ENCODE measurements around the gene MAP4.
"Not testable (repeated sequence)": the region's sequence is repeated elsewhere in the genome, so short reads cannot be mapped to it uniquely, and the experiment has no call there.

Gene MAP4

DNA sequence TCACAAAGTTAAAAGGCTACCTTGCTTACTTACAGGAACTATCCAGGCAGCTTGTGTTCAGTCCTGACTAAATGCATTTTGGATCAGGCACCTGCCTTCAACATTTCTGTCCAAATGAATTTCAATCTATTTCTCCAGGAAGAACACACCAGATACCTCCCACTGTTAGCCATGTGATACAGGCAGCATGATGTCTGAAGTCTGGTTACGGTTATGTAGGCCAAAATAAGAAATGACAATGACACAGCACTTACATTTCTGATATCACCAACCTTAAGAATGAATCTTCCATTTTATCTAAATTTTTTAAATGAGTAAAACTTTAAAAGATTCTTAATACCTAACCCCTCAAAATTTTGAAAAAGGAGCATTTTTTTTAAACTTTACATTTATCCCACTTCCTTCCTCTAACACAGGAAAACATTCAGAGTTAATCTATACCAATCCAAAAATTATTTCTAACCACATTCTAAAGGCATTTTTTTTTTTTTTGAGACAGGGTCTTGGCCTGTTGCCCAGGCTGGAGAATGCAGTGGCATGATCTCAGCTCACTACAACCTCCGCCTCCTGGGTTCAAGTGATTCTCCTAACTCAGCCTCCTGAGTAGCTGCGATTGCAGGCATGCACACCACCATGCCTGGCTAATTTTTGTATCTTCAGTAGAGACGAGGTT is at the start of gene MAP4:
Gene MAP4 (minus strand): TSS at position 116 of the 673 bp plus-strand sequence. CDS start 17,556 bp downstream, outside the sequence.
- DNase-seq (ENCODE audit: low read depth): no peak

- no peak for DNase-seq (ENCODE audit: low read depth)
These were observed 48.8 kb upstream of the MAP4 start for GRCh38 chr3:48065035-48065434.

DNA sequence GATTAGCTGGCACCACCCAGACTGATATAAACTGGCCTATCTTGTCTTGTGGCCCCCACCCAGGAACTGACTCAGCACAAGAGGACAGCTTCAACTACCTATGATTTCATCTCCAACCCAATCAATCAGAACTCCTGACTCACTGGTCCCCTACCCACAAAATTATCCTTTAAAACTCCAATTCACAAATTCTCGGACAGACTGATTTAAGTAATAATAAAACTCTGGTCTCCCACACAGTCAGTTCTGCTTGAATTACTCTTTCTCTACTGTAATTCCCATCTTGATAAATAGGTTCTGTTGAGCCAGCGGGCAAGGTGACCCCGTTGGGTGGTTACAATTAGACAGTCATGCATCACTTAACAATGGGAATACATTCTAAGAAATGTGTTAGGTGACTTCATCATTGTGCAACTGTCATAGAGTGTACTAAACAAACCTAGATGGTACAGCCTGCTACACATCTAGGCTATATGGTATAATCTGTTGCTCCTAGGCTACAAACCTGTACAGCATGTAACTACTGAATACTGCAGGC is 48.1 kb upstream of the MAP4 start:
- no peak for DNase-seq (ENCODE audit: low read depth)

DNA sequence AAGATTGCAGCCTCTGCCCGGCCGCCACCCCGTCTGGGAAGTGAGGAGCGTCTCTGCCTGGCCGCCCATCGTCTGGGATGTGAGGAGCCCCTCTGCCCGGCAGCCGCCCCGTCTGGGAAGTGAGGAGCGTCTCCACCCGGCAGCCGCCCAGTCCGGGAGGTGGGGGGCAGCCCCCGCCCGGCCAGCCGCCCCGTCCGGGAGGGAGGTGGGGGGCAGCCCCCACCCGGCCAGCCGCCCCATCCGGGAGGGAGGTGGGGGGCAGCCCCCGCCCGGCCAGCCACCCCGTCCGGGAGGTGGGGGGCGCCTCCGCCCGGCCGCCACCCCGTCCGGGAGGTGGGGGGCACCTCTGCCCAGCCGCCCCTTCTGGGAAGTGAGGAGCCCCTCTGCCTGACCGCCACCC is 45.4 kb upstream of the MAP4 start:
- not testable (repeated sequence) for DNase-seq (ENCODE audit: low read depth)

DNA sequence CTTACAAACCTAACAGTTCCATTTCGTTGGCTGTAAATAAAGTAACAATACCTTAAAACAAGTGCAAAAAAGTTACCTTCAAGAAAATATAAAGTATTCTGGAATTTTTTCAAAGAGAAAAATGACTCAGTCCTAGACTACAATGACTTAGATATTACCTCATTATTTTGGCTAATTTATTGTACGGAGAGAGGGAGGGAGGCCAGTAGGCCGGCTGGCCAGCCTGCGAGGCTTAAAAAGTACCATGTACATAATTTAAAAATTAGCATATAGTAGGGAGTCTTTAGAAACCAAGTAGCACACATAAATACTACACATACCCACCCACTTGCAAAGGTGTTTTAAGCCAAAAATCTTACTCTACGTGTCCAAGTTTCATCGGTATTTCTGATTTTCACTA is 41.9 kb upstream of the MAP4 start:
- DNase-seq (ENCODE audit: low read depth): no peak

DNA sequence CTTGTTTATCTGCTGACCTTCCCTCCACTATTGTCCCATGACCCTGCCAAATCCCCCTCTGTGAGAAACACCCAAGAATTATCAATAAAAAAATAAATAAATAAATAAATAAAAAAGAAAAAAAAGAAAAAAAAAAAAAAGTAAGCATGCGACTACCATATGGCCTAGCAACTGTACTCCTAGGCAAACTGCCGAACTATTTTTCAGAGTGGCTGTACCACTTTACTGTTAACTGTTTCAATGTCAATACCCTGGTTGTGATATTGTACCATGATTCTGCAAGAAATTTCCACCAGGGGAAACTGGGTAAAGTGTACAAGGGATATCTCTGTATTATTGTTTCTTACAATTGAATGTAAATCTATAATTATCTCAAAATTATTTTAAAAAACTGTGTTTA is 41.3 kb upstream of the MAP4 start:
- no peak for DNase-seq (ENCODE audit: low read depth)

DNA sequence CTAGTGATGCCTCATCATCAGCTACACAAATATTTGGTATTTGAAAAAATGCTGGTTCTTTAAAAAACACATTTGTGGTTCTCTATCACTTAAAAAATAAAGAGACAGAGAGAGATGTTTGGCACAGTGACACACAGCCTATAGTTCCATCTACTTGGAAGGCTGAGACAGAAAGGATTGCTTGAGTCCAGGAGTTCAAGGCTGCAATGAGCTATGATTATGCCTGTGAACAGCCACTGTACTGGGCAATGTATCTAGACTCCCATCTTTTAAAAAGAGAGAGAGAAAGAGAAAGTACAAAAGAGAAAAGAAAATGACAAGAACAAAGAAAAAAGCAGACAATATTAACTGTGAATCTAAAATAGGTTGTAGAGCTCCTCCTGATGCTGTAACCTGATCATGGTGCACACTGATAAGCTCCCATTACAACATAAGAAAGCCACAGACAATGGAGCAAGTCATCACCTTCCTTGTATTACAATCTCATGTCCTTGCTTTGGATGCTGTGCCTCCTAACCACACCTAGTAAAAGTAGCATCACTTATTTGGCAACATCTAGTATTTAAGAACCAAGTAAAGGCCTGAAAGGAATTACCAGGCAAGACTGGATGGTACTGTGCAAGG is 31.7 kb upstream of the MAP4 start:
- DNase-seq (ENCODE audit: low read depth): no peak

DNA sequence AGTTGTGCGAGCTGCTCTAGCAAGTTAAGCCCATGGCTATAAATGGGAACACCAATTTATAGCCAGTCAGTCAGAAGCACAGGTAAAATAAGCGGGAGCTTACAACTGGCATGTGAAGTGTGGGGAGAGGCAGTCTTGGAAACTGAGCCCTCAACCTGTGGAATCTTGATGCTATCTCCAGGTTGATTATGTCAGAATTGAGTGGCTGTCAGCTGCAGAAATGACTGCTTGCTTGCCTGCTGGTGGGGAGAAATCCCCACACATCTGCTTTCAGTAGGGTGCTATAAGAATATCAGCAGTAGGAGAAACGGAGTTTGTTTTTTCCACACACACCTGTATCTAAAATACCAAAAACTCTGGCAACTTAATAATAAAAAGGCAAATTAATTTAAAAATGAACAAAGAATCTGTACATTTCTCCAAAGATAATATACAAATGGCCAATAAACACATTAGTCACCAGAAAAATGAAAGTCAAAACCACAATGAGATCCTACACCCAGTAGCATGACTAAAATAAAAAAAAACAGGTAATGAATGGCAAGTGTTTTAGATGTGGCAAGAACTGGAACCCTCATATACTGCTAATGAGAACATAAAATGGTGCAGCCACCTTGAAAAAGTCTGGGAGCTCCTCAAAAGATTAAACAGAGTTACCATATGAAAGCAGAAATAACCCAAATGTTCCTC is 26.0 kb upstream of the MAP4 start:
- DNase-seq (ENCODE audit: low read depth): no peak

DNA sequence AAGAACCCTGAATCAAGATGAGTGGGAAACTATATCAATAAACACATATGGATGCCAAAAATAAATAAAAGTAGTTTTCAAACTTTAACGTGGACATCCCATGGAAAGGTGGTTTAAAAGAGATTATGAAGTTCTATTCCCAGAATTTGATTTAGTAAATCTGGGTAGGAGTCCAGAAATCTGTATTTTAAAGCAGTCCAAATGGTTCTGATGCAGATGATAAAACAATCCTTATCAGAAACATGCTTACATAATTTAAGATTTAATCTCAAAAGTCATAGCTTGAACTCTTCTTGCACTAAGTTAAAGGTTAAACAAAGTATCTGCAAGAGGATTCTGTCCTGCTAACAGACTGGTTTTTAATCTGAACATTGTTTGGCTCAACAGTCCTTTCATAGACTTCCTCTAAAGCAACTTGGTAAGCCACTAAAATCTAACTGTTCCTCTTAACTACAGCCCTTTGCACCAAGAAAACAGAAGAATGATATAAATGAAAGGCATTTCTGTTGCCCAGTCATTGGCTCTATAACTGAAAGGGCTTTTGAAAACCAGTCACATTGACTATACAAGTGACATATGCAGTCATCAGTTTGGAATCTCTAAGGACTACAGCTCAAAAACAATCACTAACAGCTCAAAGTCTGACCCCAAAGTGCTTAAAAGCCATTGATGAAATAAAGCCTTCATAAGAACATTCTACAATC is 23.4 kb upstream of the MAP4 start:
- DNase-seq (ENCODE audit: low read depth): no peak

GRCh38 chr3:48038971-48039481 is 22.8 kb upstream of the MAP4 start:
- no peak for DNase-seq (ENCODE audit: low read depth)

- no peak for DNase-seq (ENCODE audit: low read depth)
These were observed 17.8 kb upstream of the MAP4 start for GRCh38 chr3:48034000-48034516.

DNA sequence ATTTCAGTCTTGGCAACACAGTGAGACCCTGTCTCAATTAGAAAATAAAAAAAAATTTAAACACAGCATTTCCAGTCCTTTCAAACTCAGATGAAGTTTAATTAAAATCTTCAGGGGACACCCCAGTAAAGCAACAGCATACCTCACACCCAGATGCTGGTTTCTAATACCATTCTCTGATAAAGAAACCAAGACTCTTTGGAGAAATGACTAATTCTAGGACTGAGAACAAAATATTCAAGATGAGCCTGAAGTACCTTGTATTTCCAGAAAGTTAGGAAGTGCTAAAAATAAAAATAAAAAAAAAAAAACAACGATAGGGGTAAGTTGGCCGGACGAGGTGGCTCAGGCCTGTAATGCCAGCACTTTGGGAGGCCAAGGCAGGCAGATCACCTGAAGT is 14.0 kb upstream of the MAP4 start:
- DNase-seq (ENCODE audit: low read depth): no peak

DNA sequence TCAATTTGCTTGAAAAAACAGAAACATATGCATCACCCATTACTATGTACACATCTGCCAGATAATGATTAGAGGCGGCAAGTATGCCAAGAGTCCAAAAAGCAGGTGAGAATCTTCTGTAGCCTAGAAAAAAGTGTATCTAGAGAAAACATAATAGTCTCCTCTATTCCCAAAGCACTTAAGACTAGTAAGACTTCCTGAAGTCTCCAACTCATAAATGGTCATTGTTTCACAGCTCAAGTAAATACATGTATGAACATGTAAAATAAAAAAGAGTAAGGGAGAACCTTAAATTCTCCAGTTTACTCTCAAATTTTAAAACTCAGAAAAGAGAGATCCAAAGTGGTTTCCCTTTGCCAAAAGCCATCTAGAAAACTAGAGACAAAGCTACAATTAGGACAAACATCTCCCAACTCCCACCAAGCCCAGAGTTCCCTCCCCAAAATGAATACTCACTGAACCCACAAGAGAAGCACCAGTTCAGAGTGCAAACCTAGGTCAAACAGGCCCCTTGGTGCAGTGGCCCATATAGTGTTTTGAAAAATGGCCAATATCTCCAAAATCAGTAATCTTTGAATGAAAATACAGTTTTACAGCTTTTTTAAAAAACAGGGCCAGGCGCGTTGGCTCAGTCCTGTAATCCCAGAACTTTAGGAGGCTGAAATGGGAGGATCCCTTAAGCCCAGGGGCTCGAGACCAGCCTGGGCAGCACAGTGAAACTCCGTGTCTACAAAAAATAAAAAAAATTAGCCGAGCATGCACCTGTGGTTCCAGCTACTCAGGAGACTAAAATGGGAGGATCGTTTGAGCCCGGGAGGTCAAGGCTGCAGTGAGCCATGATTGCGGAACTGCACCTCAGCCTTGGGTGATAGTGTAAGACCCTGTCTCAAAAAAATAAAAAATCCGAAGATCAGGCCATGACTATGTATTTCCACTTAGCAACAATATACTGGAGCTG is 11.0 kb upstream of the MAP4 start:
- DNase-seq (ENCODE audit: low read depth): no peak

GRCh38 chr3:48026098-48026497 is 9.9 kb upstream of the MAP4 start:
- DNase-seq (ENCODE audit: low read depth): no peak

GRCh38 chr3:48024401-48024800 is 8.2 kb upstream of the MAP4 start:
- DNase-seq (ENCODE audit: low read depth): no peak

GRCh38 chr3:48023377-48023776 is 7.2 kb upstream of the MAP4 start:
- no peak for DNase-seq (ENCODE audit: low read depth)

GRCh38 chr3:48022178-48022577 is 6.0 kb upstream of the MAP4 start:
- no peak for DNase-seq (ENCODE audit: low read depth)

DNA sequence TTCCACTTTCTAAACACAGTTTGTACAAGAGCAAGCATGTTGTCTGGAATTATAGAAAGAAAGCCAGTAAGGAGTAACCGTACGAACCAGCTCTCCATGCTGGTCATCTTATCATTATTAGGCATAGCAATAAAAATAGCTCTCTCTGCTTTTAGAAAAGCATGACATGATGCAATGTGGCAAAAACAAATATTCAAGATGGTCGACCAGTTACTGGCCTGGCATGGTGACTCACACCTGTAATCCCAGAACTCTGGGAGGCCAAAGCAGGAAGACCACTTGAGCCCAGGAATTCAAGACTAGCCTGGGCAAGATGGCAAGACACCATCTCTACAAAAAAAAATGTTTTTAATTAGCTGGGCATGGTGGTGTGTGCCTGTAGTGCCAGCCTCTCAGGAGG is 2.6 kb upstream of the MAP4 start:
- DNase-seq (ENCODE audit: low read depth): no peak

GRCh38 chr3:48015431-48016180 is 610 bp downstream of the MAP4 start:
- DNase-seq (ENCODE audit: low read depth): no peak

DNA sequence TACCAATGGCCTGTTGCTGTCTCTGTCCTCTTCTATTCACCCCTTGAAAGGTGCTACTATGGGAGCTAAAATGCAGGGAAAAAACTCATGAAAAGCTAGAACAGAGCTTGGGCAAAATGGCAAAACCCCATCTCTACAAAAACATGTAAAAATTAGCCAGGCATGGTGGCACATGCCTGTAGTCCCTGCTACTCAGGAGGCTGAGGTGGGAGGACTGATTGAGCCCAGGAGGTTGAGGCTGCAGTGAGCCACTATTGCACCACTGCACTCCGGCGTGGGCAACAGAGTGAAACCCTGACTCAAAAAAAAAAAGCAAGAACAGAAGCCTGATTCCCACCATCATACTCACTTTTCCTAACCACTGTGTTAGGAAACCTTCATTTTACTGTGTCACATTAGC is 1.9 kb downstream of the MAP4 start:
- DNase-seq (ENCODE audit: low read depth): no peak

All from stimulated activated CD8-positive, alpha-beta memory T cell treated with anti-CD3 and anti-CD28 coated beads, Interleukin-15, amount 100 ng/mL, for 1 hour (primary cell).